RWPE2 (cell line): ENCODE results near the gene ROBO4.

ENCODE experiments used
- ATAC-seq: fragments of 200-7000 bp; cut with Tn5 transposase; 3 replicates; pipeline ENCODE4 v1.9.1; 2021; ENCODE audit warnings: low read depth
- DNase-seq: peaks from one replicate; pipeline ENCODE4 v3.0.0-alpha.2; 2020; ENCODE audit warnings: low spot score
- H3K27ac ChIP-seq: fragments of 450-650 bp; 2 replicates; pipeline ENCODE4 v1.5.1; 2017; ENCODE audit warnings: mild to moderate bottlenecking; ENCODE audit not compliant: poor library complexity, severe bottlenecking
- H3K27me3 ChIP-seq: fragments of 250-450 bp; sonication (Bioruptor Pico); 2 replicates; pipeline ENCODE4 v1.5.1; 2021; ENCODE audit warnings: mild to moderate bottlenecking, moderate library complexity; ENCODE audit not compliant: insufficient read depth, poor library complexity, severe bottlenecking
- H3K36me3 ChIP-seq: fragments of 250-450 bp; sonication (Bioruptor Pico); 2 replicates; pipeline ENCODE4 v1.5.1; 2020; ENCODE audit warnings: low read depth, mild to moderate bottlenecking, moderate library complexity
- H3K4me1 ChIP-seq: fragments of 250-450 bp; sonication (Bioruptor Pico); 2 replicates; pipeline ENCODE4 v1.5.1; 2021; ENCODE audit warnings: mild to moderate bottlenecking, moderate library complexity; ENCODE audit not compliant: insufficient read depth, poor library complexity, severe bottlenecking
- H3K4me3 ChIP-seq: fragments of 250-450 bp; sonication (Bioruptor Pico); 2 replicates; pipeline ENCODE4 v1.5.1; 2021; ENCODE audit warnings: mild to moderate bottlenecking, moderate library complexity; ENCODE audit not compliant: severe bottlenecking
- H3K9me3 ChIP-seq: fragments of 250-450 bp; sonication (Bioruptor Pico); 2 replicates; pipeline ENCODE4 v1.5.1; 2021; ENCODE audit warnings: mild to moderate bottlenecking, moderate library complexity; ENCODE audit not compliant: severe bottlenecking
- TF ChIP-seq, protein P1 (sequence below): fragments of 450-650 bp; IDR thresholded peaks from one replicate; pipeline ENCODE4 v1.5.1; 2017; ENCODE audit warnings: mild to moderate bottlenecking, moderate library complexity; ENCODE audit not compliant: poor library complexity, severe bottlenecking

Gene ROBO4

DNA sequence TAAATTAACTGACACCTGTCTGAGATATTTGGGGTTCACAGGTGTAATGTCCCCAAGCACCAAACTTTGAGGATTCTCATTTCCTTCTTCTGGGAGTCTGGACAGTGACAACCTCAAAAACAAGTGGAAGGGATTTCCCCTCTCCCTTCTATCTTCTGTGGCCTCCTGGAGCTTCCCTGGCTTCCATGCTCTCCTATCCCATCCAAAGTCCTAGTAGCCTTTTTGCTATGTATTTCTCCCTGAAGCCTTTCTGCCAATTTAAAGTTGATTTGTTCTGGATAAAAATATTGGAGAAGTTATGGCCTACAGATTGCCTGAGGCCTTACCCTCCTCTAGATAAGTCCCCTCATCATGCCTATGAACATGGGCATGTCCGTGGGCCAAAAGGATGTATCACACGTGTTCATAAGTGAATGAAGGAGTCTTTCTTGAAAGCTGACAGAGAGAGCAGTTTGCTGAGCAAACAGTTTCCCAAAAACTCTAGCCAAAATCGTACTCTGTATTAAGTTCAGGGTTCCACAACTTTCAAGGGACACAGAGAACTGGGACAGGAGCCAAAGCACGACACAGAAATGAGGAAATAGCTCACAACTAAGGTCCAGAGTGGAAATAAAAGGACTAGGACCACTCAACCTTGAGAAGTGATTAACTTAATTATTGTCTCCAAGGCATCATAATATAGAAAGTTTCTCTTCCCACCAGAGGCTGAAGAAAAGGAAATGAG lies 31.4 kb upstream of the ROBO4 start:
- ATAC-seq (no peak), DNase-seq (no peak)
- no peaks in the 10 kb centered on the region for H3K36me3 ChIP-seq
- TF ChIP-seq, protein P1, sequence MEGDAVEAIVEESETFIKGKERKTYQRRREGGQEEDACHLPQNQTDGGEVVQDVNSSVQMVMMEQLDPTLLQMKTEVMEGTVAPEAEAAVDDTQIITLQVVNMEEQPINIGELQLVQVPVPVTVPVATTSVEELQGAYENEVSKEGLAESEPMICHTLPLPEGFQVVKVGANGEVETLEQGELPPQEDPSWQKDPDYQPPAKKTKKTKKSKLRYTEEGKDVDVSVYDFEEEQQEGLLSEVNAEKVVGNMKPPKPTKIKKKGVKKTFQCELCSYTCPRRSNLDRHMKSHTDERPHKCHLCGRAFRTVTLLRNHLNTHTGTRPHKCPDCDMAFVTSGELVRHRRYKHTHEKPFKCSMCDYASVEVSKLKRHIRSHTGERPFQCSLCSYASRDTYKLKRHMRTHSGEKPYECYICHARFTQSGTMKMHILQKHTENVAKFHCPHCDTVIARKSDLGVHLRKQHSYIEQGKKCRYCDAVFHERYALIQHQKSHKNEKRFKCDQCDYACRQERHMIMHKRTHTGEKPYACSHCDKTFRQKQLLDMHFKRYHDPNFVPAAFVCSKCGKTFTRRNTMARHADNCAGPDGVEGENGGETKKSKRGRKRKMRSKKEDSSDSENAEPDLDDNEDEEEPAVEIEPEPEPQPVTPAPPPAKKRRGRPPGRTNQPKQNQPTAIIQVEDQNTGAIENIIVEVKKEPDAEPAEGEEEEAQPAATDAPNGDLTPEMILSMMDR: no peak
- no peaks in the 10 kb centered on the region for H3K4me1 ChIP-seq
- H3K27ac ChIP-seq: no peak overlapping the region
- no peak overlapping the region for H3K4me3 ChIP-seq
- no peaks in the 10 kb centered on the region for H3K27me3 ChIP-seq
- H3K9me3 ChIP-seq: no peaks in the 10 kb centered on the region

DNA sequence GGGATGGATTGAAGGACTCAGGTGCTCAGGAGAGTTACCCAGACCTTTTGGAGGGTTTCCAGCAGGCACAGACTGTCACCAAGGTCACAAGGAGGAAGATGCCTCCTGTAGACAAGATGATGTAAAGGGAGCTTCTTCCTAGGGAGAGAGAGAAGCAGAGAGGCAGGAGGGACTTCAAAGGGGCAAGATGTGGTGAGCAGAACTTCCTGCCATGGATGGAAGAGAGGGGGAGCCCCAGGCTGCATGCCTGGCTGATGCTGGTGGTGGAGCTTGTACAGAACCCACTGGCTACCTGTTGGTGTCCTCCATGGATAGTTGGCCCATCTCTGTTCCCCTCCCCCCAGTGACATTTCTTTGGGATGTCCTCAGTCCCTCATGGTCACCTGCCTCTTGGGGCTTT lies 25.6 kb upstream of the ROBO4 start:
- TF ChIP-seq, protein P1: no peak
- Histone ChIP-seq H3K9me3 (no peaks in the 10 kb centered on the region), H3K36me3 (no peaks in the 10 kb centered on the region), H3K4me3 (no peak overlapping the region), H3K4me1 (no peaks in the 10 kb centered on the region), H3K27me3 (no peaks in the 10 kb centered on the region), H3K27ac (no peak overlapping the region)
- ATAC-seq (no peak), DNase-seq (no peak)

DNA sequence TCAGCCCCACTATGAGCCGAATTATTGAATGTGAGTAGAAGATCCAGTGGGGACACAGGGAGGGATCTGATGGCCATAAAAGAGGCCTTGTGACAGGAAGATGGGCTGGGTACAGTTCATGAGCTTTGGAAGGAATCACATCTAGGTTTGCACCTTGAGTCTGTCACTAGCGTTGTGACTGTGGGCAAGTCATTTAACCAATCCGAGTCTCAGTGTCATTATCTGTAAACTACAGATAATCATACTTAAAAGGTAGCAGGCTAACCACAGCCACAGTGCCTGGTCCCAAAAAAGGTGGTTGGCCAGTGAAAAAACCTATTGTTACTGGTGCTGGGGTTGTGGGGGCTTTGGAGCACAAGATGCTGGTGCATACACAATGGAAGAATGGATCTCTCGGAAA lies 25.2 kb upstream of the ROBO4 start:
- no peak overlapping the region for H3K4me3 ChIP-seq
- ATAC-seq (no peak), DNase-seq (no peak)
- TF ChIP-seq, protein P1: no peak
- no peaks in the 10 kb centered on the region for H3K36me3 ChIP-seq
- no peaks in the 10 kb centered on the region for H3K9me3 ChIP-seq
- H3K27me3 ChIP-seq: no peaks in the 10 kb centered on the region
- H3K27ac ChIP-seq: no peak overlapping the region
- no peaks in the 10 kb centered on the region for H3K4me1 ChIP-seq

DNA sequence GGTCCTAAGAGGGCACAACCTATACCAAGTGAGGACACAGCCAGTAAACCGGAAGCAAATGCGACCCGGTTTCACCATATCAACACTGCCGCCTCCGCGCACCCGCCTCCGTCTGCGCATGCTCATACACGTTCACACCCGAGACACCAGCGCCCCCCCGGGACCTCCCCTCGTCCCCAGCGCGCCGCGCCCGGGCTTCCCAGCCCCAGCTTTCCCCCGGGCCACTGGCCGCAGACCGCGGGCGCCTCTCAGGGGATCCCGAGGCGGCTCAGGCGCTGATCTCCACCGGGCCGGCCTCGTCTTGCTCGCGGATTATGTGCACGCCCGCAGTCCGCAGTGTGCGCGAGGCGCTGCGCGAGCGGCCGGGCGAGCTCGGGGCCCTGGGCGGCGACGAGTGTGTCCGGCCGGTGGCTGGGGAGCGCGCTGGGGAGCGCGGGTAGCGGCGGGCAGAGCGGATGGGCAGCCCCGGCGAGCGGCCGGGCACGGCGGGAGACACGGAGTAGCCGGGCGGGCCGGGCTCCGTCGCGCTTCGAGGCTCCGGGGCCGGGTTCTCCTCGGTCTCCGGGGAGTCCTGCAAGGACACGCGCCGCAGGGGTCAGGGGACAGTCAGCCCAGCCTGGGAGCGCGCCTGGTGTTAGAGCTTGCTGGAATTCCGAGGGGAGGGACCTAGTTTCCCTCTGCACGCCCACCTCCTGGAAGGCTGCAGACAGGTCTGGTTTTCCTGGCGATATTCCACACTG lies 23.4 kb upstream of the ROBO4 start:
- no peaks in the 10 kb centered on the region for H3K9me3 ChIP-seq
- H3K4me1 ChIP-seq: no peaks in the 10 kb centered on the region
- H3K27me3 ChIP-seq: no peaks in the 10 kb centered on the region
- H3K27ac ChIP-seq: no peak overlapping the region
- no peaks in the 10 kb centered on the region for H3K36me3 ChIP-seq
- ATAC-seq: peak; percentile 50; the same call in 2 of the 3 replicates
- peak overlapping the region; percentile 16 for H3K4me3 ChIP-seq
- TF ChIP-seq, protein P1: peak; percentile 4
- no peak for DNase-seq

DNA sequence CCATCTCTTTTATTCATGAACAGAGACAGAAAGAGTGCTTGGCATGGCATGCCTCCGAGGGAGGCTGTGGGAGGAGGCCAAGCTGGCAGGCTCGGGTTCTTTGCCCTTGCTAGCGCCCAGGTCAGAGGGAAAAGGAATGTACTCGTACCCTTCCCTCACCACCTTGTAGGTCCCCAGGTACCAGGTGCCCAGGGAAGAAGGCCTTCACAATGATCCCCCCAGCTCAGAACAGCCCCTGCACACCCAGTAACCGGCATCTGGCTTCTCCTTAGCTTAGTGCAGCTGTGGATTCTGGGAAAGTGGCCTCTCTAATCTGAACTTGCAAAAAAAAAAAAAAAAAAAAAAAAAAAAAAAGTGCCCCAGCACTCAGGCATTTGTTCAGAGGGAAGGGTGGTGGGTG lies 22.7 kb upstream of the ROBO4 start:
- Histone ChIP-seq H3K4me1 (no peaks in the 10 kb centered on the region), H3K27me3 (no peaks in the 10 kb centered on the region), H3K27ac (no peak overlapping the region), H3K4me3 (no peak overlapping the region), H3K36me3 (no peaks in the 10 kb centered on the region), H3K9me3 (no peaks in the 10 kb centered on the region)
- ATAC-seq (no peak), DNase-seq (no peak)
- TF ChIP-seq, protein P1: no peak
